HFF-Myc (cell line): ENCODE results near the gene GOPC.

Source experiments
- DNase-seq: peaks from one replicate; pipeline ENCODE4 v3.0.0-alpha.2; 2011; ENCODE audit warnings: low read depth; ENCODE audit errors: extremely low read depth
- H3K4me3 ChIP-seq: replicated peaks from 2 replicates; pipeline ENCODE4 v1.5.1; 2011; ENCODE audit warnings: low read depth, mild to moderate bottlenecking, control low read depth, low read length
- CTCF ChIP-seq: IDR thresholded peaks from 2 replicates; pipeline ENCODE4 v1.5.1; 2012; ENCODE audit warnings: mild to moderate bottlenecking, low read depth, low read length, control low read depth; ENCODE audit errors: missing control alignments

Gene GOPC

GRCh38 chr6:117605169-117605826, 3.0 kb upstream of the GOPC start:
- peak; percentile 72 for TF ChIP-seq CTCF
- peak; percentile 74 for DNase-seq
- no peak overlapping the region for H3K4me3 ChIP-seq

DNA sequence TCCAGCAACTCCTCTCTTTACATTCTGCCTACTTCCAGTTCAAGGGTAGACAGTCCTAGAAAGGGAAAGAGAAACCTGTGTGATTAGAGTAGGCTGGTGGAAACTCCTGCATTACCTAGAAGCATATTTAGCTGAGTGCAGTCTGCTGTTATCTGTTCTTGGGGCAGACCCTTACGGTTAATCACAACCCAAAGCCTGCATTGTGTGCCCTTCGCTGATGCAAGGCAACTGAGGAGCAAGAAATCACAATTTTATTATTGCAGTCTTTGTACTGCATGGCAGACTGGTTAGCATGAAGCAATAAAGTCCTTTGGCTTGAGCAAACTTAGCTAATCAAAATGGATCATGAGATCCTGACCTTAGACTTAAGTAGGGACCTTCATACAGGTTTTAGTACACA, 1.5 kb upstream of the GOPC start:
- no peak for DNase-seq
- H3K4me3 ChIP-seq, result no peak overlapping the region
- no peak for TF ChIP-seq CTCF

GRCh38 chr6:117602899-117603588, 733 bp upstream of the GOPC start:
- no peak for DNase-seq
- no peak for TF ChIP-seq CTCF
- H3K4me3 ChIP-seq, result peak overlapping the region; percentile 68

DNA sequence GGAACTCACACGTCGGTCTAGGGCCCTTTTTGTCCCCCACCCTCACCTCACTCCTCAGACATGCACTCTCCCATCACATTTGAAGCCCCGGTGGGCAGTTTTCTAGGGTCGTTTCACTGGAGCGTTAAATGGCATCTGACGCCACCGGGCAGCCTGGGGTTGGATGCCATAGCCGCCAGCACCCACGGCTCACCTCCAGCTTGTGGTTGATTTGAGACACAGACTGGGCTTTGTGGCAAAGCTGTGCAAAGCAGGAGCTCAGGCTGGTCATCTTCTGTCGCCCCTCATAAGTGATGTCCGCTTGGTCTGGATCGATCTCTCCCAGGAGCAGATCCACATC, 530 bp downstream of the GOPC start:
- TF ChIP-seq CTCF, result no peak
- no peak for DNase-seq

GRCh38 chr6:117600008-117600743, 2.1 kb downstream of the GOPC start:
- DNase-seq, result no peak
- peak overlapping the region; percentile 68 for H3K4me3 ChIP-seq
- TF ChIP-seq CTCF, result no peak

More for the DNA sequence above, 530 bp downstream of the GOPC start:
- H3K4me3 ChIP-seq, result peak overlapping the region; percentile 68

- H3K4me3 ChIP-seq, result no peak overlapping the region
- DNase-seq, result no peak
- TF ChIP-seq CTCF, result no peak
Measured at GRCh38 chr6:117597755-117598154, 4.6 kb downstream of the GOPC start.
